NCI-H526 (cell line): ENCODE data around the gene KIRREL3.
"Not testable (repeated sequence)": the region's sequence is repeated elsewhere in the genome, so short reads cannot be mapped to it uniquely, and the experiment has no call there.

ENCODE experiments used
- DNase-seq, 2 experiments: peaks; one replicate each; lab custom pipeline; 2025; lab: John Stamatoyannopoulos, UW

Gene KIRREL3

GRCh38 chr11:126403022-126403581, 597.5 kb downstream of the KIRREL3 start:
- DNase-seq = no peak

GRCh38 chr11:126400479-126400878, 600.1 kb downstream of the KIRREL3 start:
- DNase-seq = no peak

GRCh38 chr11:126400019-126400418, 600.6 kb downstream of the KIRREL3 start:
- DNase-seq = no peak

GRCh38 chr11:126398721-126399120, 601.8 kb downstream of the KIRREL3 start:
- DNase-seq = no peak

GRCh38 chr11:126398296-126398695, 602.3 kb downstream of the KIRREL3 start:
- DNase-seq = no peak

GRCh38 chr11:126396965-126397364, 603.6 kb downstream of the KIRREL3 start:
- no peak for DNase-seq

- DNase-seq = not testable (repeated sequence)
Observed at GRCh38 chr11:126396266-126396665, 604.3 kb downstream of the KIRREL3 start.

- not testable (repeated sequence) for DNase-seq
Observed at GRCh38 chr11:126395784-126396183, 604.8 kb downstream of the KIRREL3 start.

- DNase-seq = not testable (repeated sequence)
Observed at GRCh38 chr11:126394634-126395072, 605.9 kb downstream of the KIRREL3 start.

- no peak for DNase-seq
Observed at GRCh38 chr11:126394036-126394435, 606.5 kb downstream of the KIRREL3 start.

GRCh38 chr11:126393143-126393542, 607.4 kb downstream of the KIRREL3 start:
- DNase-seq = no peak

GRCh38 chr11:126392633-126393013, 607.9 kb downstream of the KIRREL3 start:
- DNase-seq = no peak

GRCh38 chr11:126391970-126392632, 608.5 kb downstream of the KIRREL3 start:
- peak; percentile 91 to 93 for DNase-seq

- DNase-seq = no peak
Observed at GRCh38 chr11:126391286-126391954, 609.1 kb downstream of the KIRREL3 start.

- DNase-seq = no peak
Observed at GRCh38 chr11:126390272-126390867, 610.2 kb downstream of the KIRREL3 start.

GRCh38 chr11:126387857-126388256, 612.7 kb downstream of the KIRREL3 start:
- DNase-seq = no peak

GRCh38 chr11:126386729-126387071, 613.9 kb downstream of the KIRREL3 start:
- peak in 1 of 2 experiments; percentile 58 for DNase-seq

GRCh38 chr11:126385991-126386728, 614.4 kb downstream of the KIRREL3 start:
- no peak for DNase-seq

GRCh38 chr11:126384449-126385070, 616.0 kb downstream of the KIRREL3 start:
- no peak for DNase-seq

GRCh38 chr11:126383339-126384335, 616.9 kb downstream of the KIRREL3 start:
- no peak for DNase-seq
